Neural cell (in vitro differentiated cells): Measurements from ENCODE around the gene TRPM7.

Experiments used
- EP300 ChIP-seq: fragments of 450-650 bp; conservative IDR thresholded peaks from 2 replicates; pipeline ENCODE4 v1.6.1; 2014; ENCODE audit warnings: antibody characterized with exemption, mild to moderate bottlenecking, moderate library complexity; ENCODE audit not compliant: poor library complexity, severe bottlenecking
- EZH2 ChIP-seq: fragments of 200-600, 300-800 bp; shearing (Covaris generic), sonication (generic); IDR thresholded peaks from 2 replicates; pipeline ENCODE4 v1.6.1; 2014; ENCODE audit warnings: antibody characterized with exemption, low read length, borderline replicate concordance, mild to moderate bottlenecking; ENCODE audit not compliant: insufficient read depth, poor library complexity, severe bottlenecking
- POLR2AphosphoS5 ChIP-seq: IDR thresholded peaks from 2 replicates; pipeline ENCODE4 v1.6.1; 2012
- RAD21 ChIP-seq: fragments of 450-650 bp; conservative IDR thresholded peaks from 2 replicates; pipeline ENCODE4 v1.6.1; 2014; ENCODE audit warnings: antibody characterized with exemption, mild to moderate bottlenecking, moderate library complexity
- TF ChIP-seq, protein P1 (sequence below): fragments of 450-650 bp; IDR thresholded peaks from 2 replicates; pipeline ENCODE4 v1.5.1; 2014; ENCODE audit warnings: antibody characterized with exemption, mild to moderate bottlenecking, moderate library complexity; ENCODE audit not compliant: poor library complexity, severe bottlenecking
- TF ChIP-seq, protein P2 (sequence below): IDR thresholded peaks from 2 replicates; pipeline ENCODE4 v1.6.1; 2012; ENCODE audit warnings: borderline replicate concordance

DNA sequence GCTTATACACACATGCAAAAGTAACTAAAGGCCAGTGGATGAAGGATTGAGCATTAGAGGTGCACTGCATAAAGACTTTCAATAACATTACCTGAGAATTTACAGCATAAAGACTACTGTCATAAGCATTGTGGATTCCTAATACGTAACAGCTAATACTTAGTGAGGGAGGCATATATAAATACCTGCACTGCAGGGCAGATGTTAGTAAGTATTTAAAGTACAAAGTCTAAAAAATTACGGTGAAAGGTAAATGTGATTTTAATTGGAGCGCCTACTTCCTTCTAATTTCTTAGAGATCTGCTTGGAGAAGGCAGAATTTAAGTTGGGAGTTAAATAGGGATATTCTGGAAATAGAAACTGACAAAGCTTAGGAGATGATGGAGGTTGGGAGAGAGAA is 25.4 kb upstream of the TRPM7 start:
- TF ChIP-seq, protein P1, sequence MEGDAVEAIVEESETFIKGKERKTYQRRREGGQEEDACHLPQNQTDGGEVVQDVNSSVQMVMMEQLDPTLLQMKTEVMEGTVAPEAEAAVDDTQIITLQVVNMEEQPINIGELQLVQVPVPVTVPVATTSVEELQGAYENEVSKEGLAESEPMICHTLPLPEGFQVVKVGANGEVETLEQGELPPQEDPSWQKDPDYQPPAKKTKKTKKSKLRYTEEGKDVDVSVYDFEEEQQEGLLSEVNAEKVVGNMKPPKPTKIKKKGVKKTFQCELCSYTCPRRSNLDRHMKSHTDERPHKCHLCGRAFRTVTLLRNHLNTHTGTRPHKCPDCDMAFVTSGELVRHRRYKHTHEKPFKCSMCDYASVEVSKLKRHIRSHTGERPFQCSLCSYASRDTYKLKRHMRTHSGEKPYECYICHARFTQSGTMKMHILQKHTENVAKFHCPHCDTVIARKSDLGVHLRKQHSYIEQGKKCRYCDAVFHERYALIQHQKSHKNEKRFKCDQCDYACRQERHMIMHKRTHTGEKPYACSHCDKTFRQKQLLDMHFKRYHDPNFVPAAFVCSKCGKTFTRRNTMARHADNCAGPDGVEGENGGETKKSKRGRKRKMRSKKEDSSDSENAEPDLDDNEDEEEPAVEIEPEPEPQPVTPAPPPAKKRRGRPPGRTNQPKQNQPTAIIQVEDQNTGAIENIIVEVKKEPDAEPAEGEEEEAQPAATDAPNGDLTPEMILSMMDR = no peak
- TF ChIP-seq, protein P2, sequence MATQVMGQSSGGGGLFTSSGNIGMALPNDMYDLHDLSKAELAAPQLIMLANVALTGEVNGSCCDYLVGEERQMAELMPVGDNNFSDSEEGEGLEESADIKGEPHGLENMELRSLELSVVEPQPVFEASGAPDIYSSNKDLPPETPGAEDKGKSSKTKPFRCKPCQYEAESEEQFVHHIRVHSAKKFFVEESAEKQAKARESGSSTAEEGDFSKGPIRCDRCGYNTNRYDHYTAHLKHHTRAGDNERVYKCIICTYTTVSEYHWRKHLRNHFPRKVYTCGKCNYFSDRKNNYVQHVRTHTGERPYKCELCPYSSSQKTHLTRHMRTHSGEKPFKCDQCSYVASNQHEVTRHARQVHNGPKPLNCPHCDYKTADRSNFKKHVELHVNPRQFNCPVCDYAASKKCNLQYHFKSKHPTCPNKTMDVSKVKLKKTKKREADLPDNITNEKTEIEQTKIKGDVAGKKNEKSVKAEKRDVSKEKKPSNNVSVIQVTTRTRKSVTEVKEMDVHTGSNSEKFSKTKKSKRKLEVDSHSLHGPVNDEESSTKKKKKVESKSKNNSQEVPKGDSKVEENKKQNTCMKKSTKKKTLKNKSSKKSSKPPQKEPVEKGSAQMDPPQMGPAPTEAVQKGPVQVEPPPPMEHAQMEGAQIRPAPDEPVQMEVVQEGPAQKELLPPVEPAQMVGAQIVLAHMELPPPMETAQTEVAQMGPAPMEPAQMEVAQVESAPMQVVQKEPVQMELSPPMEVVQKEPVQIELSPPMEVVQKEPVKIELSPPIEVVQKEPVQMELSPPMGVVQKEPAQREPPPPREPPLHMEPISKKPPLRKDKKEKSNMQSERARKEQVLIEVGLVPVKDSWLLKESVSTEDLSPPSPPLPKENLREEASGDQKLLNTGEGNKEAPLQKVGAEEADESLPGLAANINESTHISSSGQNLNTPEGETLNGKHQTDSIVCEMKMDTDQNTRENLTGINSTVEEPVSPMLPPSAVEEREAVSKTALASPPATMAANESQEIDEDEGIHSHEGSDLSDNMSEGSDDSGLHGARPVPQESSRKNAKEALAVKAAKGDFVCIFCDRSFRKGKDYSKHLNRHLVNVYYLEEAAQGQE = no peak
- no peak for TF ChIP-seq EZH2
- TF ChIP-seq RAD21 = no peak
- TF ChIP-seq EP300 = no peak
- no peak for TF ChIP-seq POLR2AphosphoS5
